ENCODE data around the gene FBXO3.
A peak's percentile ranks its signal among the peaks of the same experiment; 100 is the strongest.
"Not testable (repeated sequence)": the region's sequence is repeated elsewhere in the genome, so short reads cannot be mapped to it uniquely, and the experiment has no call there.

FBXO3 gene, protein sequence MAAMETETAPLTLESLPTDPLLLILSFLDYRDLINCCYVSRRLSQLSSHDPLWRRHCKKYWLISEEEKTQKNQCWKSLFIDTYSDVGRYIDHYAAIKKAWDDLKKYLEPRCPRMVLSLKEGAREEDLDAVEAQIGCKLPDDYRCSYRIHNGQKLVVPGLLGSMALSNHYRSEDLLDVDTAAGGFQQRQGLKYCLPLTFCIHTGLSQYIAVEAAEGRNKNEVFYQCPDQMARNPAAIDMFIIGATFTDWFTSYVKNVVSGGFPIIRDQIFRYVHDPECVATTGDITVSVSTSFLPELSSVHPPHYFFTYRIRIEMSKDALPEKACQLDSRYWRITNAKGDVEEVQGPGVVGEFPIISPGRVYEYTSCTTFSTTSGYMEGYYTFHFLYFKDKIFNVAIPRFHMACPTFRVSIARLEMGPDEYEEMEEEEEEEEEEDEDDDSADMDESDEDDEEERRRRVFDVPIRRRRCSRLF

DNA sequence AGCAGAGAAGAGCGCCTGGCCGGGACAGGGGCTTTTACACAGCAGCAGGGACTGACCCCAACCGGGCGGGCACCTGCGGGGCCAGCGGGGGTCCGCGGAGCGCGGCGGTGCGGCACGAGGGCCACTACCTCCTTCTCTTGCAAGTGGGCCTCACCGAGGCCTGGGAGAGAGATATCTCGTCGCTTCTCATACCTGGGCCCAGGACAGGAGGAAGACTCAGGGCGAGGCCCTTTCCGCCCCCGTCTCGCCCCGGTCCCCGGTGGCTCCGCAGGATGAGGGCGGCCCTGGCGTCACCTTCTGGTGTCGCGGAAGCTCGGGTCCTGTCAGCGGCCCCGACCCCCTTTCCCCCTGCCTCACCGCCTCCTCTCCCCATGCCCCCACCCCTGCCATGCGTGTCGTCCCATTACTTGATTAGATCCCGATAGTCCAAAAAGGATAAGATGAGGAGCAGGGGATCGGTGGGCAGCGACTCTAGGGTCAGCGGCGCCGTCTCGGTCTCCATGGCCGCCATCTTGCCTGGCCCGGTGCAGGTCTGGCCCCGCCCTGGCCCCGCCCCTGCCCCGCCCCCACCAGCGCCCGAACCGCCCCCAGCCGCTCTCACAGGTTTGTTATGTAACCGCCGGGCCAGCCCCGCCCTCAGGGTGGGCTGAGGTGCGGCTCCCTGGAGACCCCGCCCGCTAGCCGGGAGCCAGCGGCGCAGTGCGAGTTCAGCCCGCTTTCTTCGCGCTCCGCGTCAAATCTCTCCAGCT, at the start of gene FBXO3:
FBXO3 (minus strand) TSS at position 534 of the 749 bp plus-strand sequence; CDS start at position 511, 23 bp downstream.
- DNase-seq = peak; percentile 99

DNA sequence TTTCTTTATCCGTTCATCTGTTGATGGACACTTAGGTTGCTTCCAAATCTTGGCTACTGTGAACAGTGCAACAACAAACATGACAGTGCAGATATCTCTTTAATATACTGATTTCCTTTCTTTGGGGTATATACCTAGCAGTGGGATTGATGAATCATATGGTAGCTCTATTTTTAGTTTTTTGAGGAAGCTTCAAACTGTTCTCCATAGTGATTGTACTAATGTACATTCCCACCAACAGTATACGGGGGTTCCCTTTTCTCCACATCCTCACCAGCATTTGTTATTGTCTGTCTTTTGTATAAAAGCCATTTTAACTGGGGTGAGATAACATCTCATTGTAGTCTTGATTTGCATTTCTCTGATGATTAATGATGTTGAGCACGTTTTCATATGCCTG, 48.7 kb upstream of the FBXO3 start:
- not testable (repeated sequence) for DNase-seq

DNA sequence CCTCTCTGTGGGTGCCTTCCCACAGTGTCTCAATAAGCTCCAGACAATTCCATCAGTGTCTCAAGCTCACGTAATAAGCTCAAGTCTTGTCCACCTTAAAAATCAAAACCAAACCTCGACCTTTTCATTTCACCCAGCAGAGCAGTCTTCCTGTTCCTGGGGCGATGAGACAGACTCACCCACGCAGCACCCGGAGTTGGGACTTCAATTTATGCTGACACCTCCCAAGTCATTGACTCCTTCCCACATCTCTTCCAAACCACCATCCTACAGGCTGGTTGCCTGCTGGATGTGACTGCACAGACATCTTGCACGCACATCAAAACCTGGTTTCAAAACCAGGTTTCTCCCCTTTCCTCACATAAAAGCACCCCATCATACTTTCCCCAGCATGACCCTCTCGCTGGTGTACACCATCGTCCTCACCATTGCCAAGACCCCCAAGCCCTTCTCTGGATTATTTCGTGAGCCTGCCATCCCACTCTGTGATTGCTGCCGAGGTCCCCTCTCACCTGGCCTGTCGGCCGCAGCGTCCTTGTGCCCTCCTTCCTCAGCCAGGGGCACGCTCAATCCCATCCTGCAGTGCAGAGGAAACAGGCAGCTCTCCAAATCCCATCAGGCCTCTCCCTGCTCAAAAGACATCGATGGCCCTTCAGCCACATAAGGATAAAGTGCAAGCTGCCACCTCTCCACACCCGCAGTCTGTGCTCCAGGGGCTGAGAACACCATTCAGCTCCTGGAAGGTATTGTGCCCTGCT, 45.1 kb upstream of the FBXO3 start:
- DNase-seq = no peak

DNA sequence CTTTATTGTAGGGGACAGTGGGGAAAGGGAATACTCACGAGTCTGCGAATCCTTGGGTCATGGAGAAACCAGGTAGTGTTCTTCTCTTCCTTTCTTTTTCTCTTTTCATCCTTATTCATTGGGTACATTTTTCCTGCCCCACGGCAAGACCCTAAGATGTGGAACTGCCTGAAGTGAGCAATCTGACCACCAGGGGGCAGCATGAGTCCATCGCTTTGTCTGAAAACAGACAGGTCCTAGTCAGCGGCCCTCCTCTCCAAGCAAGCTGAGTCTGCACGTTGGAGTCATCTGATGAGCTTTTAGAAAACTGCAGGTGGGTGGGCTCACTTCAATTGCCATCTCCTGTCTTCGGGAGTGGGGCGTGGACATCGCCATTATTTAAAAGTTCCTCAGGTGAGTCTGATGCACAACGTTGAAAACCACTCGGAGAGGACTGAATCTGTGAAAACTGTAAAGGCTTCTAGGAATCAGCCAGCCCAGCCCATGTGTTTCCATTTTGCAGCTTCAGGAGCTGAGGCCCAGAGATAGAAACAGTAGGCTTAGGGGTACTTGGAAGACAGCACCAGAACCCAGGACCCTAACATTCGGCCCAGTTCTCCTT, 34.0 kb upstream of the FBXO3 start:
- peak; percentile 77 for DNase-seq

DNA sequence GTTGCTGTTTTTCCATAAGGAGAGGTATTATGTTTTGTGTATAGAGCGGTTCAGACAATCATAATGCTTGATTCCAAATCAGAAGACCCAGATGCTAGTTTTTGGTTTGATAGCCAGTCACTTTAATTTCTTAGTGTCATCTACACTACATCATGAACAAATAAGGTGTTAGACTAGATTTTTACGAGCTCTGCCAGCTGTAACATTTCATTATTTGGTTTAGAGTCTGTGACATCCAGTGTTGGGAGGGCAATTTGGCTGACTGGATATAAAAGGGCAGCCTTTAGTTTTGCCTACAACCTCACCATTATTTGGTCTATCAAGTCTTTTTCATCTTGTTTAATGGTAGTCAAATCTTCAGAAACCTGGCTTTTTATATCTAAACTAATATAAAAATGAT, 30.2 kb upstream of the FBXO3 start:
- peak; percentile 19 for DNase-seq

DNA sequence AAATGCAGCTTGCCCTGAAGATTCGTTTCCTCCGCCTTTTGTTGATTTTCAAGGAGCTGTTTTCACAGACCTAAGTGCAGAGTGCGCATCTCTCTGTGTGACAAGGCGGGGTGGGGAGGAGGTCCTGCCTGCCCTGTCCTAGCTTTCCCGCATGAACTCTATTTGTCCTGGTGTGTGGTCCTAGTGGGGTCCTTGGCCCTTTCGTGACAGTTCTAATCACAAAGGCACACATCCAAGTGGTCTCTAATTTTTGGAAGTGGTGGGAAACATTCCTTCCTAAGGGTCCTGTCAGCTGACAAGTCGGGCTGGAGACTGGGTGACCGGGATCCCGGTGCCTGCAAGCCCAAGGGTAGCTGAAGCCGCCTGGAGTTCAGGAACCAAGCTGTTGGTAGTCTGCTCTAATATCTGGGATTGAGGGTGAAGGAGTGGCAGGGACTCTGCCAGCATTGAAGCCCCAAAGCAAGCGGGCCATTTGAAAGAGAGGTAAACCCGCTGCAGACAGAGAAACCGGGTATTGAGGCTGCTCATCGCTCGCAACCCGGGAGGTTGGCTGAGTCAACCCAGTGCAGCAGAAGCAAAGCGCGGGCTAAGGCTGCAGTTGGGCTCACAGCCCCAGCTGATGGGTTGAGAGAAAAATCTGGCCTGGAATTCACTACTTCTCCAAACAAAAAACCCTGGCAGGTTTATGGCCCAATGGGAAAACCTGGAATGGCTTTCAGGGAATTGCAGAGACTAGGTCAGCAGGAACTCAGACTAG, 28.1 kb upstream of the FBXO3 start:
- peak; percentile 95 for DNase-seq

DNA sequence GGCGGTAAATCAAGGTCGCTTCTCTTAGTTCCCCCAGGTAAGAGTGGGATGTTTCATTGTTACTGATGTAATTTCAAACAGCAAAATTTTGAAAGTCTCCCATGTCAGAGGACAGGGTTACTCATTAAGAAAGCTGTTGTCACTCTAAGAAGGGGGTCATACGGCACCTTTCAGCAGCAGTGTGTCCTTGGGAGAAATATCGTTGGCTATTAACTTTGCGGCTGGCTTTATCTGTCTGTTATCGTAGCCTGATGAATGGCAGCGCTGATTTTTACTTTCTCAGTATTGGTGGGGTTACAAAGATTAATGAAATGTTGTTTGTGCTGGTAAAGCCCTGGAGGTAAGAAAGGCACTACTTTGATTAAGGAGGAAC, 27.5 kb upstream of the FBXO3 start:
- DNase-seq = no peak

DNA sequence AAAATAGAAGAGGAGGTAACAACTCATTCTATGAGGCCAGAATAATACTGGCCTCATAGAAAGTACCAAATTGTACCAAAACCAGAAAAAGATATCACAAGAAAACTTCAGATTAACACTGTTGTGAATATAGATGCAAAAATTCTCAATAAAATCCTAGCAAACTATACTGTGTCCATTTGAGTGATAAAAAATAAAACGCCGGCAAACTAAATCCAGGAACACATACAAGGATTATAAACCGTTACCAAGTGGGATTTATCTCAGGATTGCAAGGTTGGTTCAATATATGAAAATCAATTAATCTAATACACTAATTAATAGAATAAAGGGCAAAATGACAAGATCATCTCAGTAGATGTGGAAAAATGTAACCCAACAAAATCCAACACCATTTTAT, 23.6 kb upstream of the FBXO3 start:
- DNase-seq = no peak

DNA sequence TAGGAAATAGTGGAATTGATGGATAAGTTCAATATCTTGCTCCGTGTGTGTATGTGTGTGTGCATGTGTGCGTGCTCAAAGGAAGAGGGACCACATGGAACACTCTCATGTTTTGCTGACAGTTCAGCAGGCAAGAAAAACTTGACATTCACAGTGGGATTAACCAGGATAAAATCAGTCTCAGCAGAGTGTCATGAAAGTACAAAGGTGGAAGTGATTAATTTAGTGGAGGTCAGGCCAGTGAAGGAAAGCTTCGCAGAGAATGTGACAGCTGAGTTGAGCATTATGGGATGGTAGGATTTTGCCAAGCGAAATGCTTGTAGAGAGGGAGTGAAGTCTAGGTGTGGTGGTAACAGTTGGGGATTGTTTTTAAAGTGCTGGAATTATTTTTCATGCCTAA, 15.7 kb upstream of the FBXO3 start:
- no peak for DNase-seq

DNA sequence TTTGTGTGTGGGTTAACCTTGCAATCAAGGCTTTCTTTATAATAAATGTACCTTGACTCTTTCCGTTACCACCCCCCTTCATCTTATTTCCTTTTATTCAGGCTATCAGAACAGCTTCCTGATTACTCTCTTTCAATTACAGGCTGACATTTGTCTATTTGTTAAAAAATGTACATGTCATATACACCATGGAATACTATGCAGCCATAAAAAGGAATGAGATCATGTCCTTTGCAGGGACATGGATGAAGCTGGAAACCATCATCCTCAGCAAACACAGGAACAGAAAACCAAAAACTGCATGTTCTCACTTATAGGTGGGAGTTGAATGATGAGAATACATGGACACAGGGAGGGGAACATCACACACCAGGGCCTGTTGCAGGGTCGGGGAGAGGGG, 13.8 kb upstream of the FBXO3 start:
- DNase-seq = not testable (repeated sequence)

DNA sequence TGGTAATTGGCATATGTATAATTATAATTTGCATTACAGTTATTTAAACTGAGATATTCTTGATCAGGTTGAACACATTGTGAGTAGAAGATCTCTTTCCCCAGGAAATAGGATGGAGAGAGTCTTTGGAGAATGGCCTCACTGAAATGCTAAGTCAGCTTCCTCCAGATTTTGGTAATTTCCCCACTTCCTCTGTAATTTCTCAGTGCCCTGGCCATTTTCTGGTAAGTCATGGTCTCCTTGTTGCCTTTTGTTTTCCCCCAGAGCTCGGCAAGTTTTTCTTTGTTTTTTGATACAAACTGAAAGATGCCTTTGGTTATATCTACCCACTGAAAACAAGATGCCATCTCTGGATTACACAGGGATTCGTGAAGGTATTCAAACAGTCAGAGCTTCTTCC, 12.8 kb upstream of the FBXO3 start:
- no peak for DNase-seq

DNA sequence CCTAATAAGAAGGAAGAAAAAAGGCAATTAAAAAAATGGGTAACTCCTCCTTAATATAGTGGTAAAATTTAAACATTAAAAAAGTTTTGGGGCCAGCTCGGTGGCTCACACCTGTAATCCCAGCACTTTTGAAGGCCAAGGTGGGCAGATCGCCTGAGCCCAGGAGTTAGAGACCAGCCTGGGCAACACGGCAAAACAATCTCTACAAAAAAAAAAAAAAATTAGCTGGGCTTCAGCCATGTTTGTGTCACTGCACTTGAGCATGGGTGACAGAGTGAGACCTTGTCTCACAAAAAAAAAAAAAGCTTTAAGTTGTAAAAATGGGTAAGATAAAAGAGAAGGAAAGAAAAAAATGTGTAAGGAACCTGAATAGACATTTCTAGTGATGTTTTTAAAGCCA, 11.3 kb upstream of the FBXO3 start:
- DNase-seq = no peak

DNA sequence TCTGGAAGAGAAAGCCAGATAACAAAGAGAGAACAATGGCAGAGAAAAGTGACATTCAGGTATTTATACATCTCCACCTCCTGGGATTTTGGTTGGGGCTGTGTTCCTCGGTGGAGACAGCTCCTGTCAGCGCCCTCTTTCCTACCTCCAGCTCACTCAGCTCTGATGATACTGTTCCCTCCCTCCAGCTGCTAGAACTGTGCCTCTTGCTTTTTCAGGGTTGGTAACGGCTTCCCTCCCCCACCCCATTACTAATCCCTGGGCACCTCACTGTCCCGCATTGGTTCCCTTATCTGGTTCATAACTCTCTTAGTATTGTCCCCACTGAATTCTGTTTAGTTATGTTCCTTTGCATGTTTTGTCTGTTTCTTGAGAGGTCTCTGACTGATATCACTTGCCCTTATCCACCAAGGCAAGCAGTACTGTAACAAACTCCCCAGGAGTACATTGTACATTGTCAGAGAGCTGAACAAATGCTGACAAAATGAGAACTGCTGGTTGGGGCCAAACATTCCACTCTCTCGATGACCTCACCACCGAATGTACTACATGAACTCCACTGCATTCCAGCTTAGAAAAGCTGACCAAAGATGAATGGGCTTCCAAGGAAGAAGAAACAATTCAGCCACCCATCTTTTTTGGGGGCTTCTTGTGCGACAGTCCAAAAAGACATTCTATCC, 5.7 kb upstream of the FBXO3 start:
- DNase-seq = no peak

DNA sequence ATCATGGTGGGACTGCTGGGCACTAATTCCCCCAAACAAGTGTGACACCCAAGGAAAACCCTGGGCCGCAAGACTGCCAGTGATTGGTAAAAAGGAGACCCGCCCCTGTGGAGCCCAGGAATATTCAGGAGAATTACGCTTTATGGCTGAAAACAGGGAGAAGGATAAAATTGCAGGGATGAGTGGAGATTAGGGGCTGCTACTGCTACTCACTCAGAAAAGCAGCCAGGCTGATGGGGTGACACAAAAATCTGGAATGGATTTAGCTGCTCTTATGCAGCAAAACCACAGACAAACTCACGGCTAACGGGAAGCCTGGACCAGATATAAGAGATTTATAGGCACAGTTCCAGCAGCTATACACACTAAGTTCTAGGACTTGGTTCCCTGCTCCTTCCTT, 4.4 kb upstream of the FBXO3 start:
- peak; percentile 44 for DNase-seq

DNA sequence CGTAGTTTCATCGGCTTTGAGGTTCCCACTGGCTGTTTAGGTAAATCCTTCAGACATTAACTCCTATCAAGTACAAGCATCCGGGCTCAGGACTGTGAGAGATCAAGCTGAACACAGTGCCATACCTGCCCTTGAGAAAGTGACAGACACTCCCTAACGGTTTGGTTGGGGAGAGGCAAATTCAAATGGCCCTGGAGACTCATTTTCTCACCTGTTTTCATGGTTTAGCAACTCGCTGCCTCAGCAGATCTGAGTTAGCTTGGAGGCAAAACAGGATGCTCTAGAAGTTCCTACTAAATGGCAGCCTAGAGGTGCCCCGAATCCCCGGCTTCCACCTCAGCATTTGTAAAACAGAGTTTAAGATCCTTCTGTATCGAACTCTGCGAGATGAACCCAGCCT, 3.6 kb upstream of the FBXO3 start:
- no peak for DNase-seq

DNA sequence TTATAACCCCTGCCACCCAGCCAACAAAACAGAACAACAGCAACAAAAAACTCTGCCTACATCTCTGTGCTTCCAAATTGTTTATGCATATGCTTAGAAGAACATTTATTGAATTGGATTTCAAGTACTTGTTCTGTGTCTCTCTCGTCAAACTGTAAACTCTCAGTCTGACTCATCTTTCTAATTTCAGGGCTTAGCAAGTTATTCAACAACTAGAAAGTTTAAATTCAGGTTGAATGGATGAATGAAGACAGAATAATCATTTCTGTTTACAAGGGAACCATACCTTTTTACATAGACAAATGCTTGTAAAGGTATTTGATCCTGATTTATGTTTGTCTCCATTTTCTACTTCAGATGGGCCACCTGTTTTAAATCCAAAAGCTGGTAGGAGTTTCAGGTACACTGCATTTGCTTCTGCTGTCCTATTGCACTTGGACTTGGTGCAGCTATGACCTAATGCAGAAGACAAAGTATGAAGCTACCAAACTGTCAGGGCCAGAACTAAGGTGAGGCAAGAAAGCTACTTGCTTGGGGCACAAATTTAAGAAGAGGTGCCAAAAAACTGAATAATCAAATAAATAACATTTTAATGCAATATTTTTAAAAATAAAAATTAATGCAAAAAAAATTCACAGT, 1.6 kb upstream of the FBXO3 start:
- DNase-seq = no peak

DNA sequence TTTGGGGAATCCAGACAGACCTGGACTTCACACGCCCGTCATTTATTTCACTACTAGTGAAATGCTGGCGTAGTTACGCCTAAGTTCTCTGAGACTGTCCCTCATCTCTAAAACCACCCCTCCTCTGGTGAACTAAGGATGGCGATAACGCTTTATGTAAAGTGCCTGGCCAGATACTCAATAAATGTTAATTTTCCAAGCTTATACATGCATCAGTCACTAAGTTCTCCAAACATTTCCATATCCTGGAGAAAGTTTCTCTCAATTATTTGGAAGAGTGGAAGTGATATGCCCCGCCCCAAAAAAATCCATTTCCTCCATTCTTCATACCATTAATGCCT, 1.1 kb upstream of the FBXO3 start:
- DNase-seq = no peak

DNA sequence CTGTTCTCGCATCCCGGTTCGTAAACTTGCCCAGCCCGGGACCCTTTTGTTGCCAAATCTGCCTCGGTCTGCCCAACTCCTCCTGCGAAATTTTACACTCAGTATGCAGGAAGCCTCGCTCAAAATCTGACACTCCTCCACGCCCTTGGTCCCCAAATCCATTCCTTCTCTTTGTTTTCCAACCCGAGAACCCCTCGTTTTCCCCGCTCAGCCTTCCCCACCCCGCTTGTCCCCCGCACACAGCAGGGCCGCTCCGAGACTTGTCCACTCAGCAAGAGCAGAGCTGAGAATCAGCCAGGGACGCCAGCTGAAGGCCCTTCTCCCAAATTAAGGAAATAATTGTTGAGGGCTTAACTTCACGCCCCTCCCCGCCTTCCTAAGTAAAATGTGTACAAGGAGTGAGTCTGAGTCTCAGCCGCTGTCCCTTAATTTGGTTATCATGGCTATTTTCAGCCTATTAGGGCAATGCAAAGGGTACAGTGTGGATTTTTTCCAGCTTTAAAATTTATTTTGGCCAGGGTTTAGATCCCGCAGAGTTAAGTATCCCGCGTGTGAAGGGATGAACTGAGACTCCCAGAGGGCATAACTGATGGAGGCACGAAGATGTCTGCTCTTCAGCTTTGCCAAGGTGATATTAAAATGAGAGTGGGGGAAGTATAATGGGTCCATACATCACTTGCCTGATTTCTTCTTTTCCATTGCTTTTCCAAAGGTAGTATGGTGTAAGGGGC, 581 bp upstream of the FBXO3 start:
- DNase-seq = peak; percentile 57

DNA sequence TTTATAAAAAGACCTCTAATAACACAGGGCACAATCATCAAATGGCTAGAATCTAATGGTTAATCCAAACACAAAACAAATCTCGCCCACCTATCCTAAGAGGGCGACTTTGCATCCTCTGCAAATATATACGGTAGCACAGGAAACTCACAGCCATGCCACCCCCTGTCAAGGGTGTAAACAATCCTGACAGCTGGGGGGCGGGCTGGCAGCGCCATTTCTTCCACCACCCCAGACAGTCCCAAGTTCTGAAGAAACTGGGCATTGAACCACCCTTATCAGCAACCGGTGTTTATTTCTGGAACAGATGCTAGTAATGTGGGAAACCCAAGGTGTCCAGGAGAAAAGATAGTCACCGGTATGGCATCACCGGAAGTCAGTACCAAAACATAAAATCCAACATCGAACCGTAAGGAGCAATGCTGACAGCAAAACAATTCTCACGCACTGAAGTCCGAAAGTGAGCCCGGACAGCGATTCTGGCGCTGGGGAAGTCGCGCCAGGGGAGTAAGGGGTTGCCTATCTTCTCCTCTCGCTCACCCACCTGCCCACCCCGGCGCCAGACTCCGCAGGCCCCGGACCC, 825 bp downstream of the FBXO3 start:
- DNase-seq = no peak

DNA sequence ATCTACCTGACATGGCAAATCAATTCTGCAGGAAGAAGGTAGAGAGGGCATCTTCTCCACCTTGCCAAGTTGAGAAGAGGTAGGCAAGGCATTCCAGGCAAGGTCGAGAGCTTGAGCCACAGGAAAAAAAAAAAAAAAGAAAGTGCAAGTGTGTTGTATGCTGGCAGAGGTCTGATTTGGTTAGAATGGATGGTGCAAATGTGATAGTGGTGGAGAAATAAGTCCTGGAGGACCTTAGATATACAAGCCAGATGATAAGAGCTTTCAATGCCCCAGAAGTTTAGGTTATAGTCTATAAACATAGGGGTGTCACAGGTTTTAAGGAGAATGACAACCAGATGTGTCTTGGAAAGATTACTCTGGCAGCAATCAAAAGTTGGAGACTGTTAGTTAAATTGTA, 1.4 kb downstream of the FBXO3 start:
- DNase-seq = no peak
